Naive thymus-derived CD4-positive, alpha-beta T cell (primary cell): ENCODE data around the gene DBNDD1. TPM values are rescaled to one million over a fixed set of nuclear protein-coding genes. Genes with fewer than 3 reads are reported as not detected.

Source experiments
- polyA plus RNA-seq, 2 donors: library from polyadenylated mRNA; unstranded; fragments of 300-500 nt; fragmentation: Illumina TruSeq; gene quantifications; one replicate each; pipeline ENCODE4 v1.2.3, GENCODE V29; 2021
- total RNA-seq, 6 experiments: library from RNA in 5 of 6; stranded (reverse) in 5 of 6; gene quantifications; 1 replicate in 5 of 6; 2 replicates in 1 of 6; pipeline ENCODE4 v1.2.3 and lab custom pipeline; 2021 to 2026

Gene DBNDD1
- total and polyA plus RNA-seq, 7 experiments from 2014 or later, result 0.12 to 20.8 (median 3.1) TPM

Other genes starting within 250 kb of the DBNDD1 start
- 100 to 1,000 TPM in 1 of 5 experiments, 10 to 100 TPM in 1, 1 to 10 TPM in 3; 3.5 to 111 (median 7.9) TPM for gene FANCA, start 202.8 kb downstream of the DBNDD1 start, total RNA-seq
- 1 to 10 TPM in 1 of 2 donors, under 1 TPM in 1; 0.59 to 3.4 TPM for gene FANCA, start 202.8 kb downstream of the DBNDD1 start, polyA plus RNA-seq
- gene SPIRE2, start 191.0 kb downstream of the DBNDD1 start, total RNA-seq, result 1 to 10 TPM; 1.2 to 3.5 (median 3.0) TPM
- under 1 TPM; 0.32 to 0.35 TPM for gene SPIRE2, start 191.0 kb downstream of the DBNDD1 start, polyA plus RNA-seq
- 100 to 1,000 TPM; 200 to 392 (median 262) TPM for gene TCF25, start 145.9 kb downstream of the DBNDD1 start, total RNA-seq
- 100 to 1,000 TPM in 1 of 2 donors, 10 to 100 TPM in 1; 68.1 to 122 TPM for gene TCF25, start 145.9 kb downstream of the DBNDD1 start, polyA plus RNA-seq
- 10 to 100 TPM; 10.1 to 13.9 (median 11.2) TPM for gene MC1R, start 100.6 kb downstream of the DBNDD1 start, total RNA-seq
- gene MC1R, start 100.6 kb downstream of the DBNDD1 start, polyA plus RNA-seq, result under 1 TPM; 0.14 to 0.51 TPM
- gene TUBB3, start 96.1 kb downstream of the DBNDD1 start, total RNA-seq, result 1 to 10 TPM in 1 of 5 experiments, under 1 TPM in 1, not detected in 3; 0.48 to 2.8 TPM
- gene TUBB3, start 96.1 kb downstream of the DBNDD1 start, polyA plus RNA-seq, result under 1 TPM in 1 of 2 donors, not detected in 1; 0.22 TPM
- 10 to 100 TPM; 26.7 to 50.3 (median 40.7) TPM for gene DEF8, start 70.7 kb downstream of the DBNDD1 start, total RNA-seq
- 10 to 100 TPM; 19.4 to 31.5 TPM for gene DEF8, start 70.7 kb downstream of the DBNDD1 start, polyA plus RNA-seq
- gene PRDM7, start 57.9 kb upstream of the DBNDD1 start, total RNA-seq, result not detected
- not detected for gene PRDM7, start 57.9 kb upstream of the DBNDD1 start, polyA plus RNA-seq